ENCODE measurements around the gene STARD3. TPM values are rescaled to one million over a fixed set of nuclear protein-coding genes. Genes with fewer than 3 reads are reported as not detected.

The STARD3 gene
- total RNA-seq, 6 experiments from 2014 or later, result 24.3 to 49.8 (median 28.0) TPM

- no peaks in the 10 kb centered on the region for H3K9me3 ChIP-seq
- peaks cover 18 to 50% of the 10 kb centered on the region in 2 donors for H3K27me3 ChIP-seq
- no peak for DNase-seq
- intact Hi-C loops (cut with DNase I), result loop anchor here in 1 of 2 donors (10.0 kb wide), 1 partner anchor 60 kb away; no protein-coding TSS in a partner anchor
- no peaks in the 10 kb centered on the region for H3K36me3 ChIP-seq
- peaks cover 0 to 11% (median 0%) of the 10 kb centered on the region in 4 donors for H3K4me1 ChIP-seq
- 11% methylated on average over 21 of the region's 31 CpGs for WGBS (ENCODE audit: insufficient coverage, low coverage, low lambda C conversion rate, missing lambda C conversion rate)
- no peak overlapping the region for H3K4me3 ChIP-seq
- no peak overlapping the region for H3K27ac ChIP-seq
- ATAC-seq, result no peak
- TF ChIP-seq POLR2A (IDR thresholded peaks at IDR 0.05) (no peak), CTCF (IDR thresholded peaks at IDR 0.05) (no peak)
Observed at GRCh38 chr17:39604911-39605491, 31.9 kb upstream of the STARD3 start.

GRCh38 chr17:39605492-39606433 is 31.2 kb upstream of the STARD3 start:
- Histone ChIP-seq H3K36me3 (no peaks in the 10 kb centered on the region), H3K27ac (no peak overlapping the region), H3K4me3 (no peak overlapping the region), H3K9me3 (no peaks in the 10 kb centered on the region), H3K27me3 (peaks cover 18 to 50% of the 10 kb centered on the region in 2 donors), H3K4me1 (peaks cover 0 to 11% (median 0%) of the 10 kb centered on the region in 4 donors)
- WGBS (ENCODE audit: insufficient coverage, low coverage, low lambda C conversion rate, missing lambda C conversion rate), result 5% methylated on average over 36 of the region's 102 CpGs
- DNase-seq (no peak), ATAC-seq (peak in 3 of 4 donors; percentile 6 to 30 (median 15))
- TF ChIP-seq POLR2A (IDR thresholded peaks at IDR 0.05) (no peak), CTCF (IDR thresholded peaks at IDR 0.05) (no peak)
- intact Hi-C loops (cut with DNase I), result loop anchor here in 1 of 2 donors (10.0 kb wide), 1 partner anchor 61 kb away; no protein-coding TSS in a partner anchor

- Histone ChIP-seq H3K4me1 (peaks cover 0 to 11% (median 0%) of the 10 kb centered on the region in 4 donors), H3K27me3 (peaks cover 18 to 50% of the 10 kb centered on the region in 2 donors), H3K4me3 (no peak overlapping the region), H3K27ac (no peak overlapping the region), H3K9me3 (no peaks in the 10 kb centered on the region), H3K36me3 (no peaks in the 10 kb centered on the region)
- ATAC-seq (peak in 2 of 4 donors; percentile 19 to 28), DNase-seq (no peak)
- intact Hi-C loops (cut with DNase I), result loop anchor here in 1 of 2 donors (10.0 kb wide), 1 partner anchor 62 kb away; no protein-coding TSS in a partner anchor
- TF ChIP-seq POLR2A (IDR thresholded peaks at IDR 0.05) (no peak), CTCF (IDR thresholded peaks at IDR 0.05) (no peak)
- 5% methylated on average over 12 of the region's 66 CpGs for WGBS (ENCODE audit: insufficient coverage, low coverage, low lambda C conversion rate, missing lambda C conversion rate)
Observed at GRCh38 chr17:39606434-39607056, 30.4 kb upstream of the STARD3 start.

GRCh38 chr17:39607057-39607850 is 29.7 kb upstream of the STARD3 start:
- DNase-seq, result no peak

More at GRCh38 chr17:39607057-39607850, 29.7 kb upstream of the STARD3 start:
- intact Hi-C loops (cut with DNase I), result loop anchor here in 1 of 2 donors (10.0 kb wide), 1 partner anchor 62 kb away; no protein-coding TSS in a partner anchor
- Histone ChIP-seq H3K9me3 (no peaks in the 10 kb centered on the region), H3K36me3 (no peaks in the 10 kb centered on the region), H3K27me3 (peaks cover 18 to 50% of the 10 kb centered on the region in 2 donors), H3K27ac (no peak overlapping the region), H3K4me1 (peaks cover 0 to 11% (median 0%) of the 10 kb centered on the region in 4 donors), H3K4me3 (no peak overlapping the region)
- TF ChIP-seq CTCF (IDR thresholded peaks at IDR 0.05), result no peak
- TF ChIP-seq POLR2A (IDR thresholded peaks at IDR 0.05), result no peak
- ATAC-seq, result no peak
- 3% methylated on average over 22 of the region's 40 CpGs for WGBS (ENCODE audit: insufficient coverage, low coverage, low lambda C conversion rate, missing lambda C conversion rate)

Data from right lobe of liver (tissue), 6 donors.